ENCODE data around the gene TMEM256. TPM values are rescaled to one million over a fixed set of nuclear protein-coding genes. Genes with fewer than 3 reads are reported as not detected.
A peak's percentile ranks its signal among the peaks of the same experiment; 100 is the strongest.

Gene TMEM256
- polyA plus RNA-seq, 2 of the 4 experiments (the other 2 are of a cell fraction), result 127 to 164 TPM

DNA sequence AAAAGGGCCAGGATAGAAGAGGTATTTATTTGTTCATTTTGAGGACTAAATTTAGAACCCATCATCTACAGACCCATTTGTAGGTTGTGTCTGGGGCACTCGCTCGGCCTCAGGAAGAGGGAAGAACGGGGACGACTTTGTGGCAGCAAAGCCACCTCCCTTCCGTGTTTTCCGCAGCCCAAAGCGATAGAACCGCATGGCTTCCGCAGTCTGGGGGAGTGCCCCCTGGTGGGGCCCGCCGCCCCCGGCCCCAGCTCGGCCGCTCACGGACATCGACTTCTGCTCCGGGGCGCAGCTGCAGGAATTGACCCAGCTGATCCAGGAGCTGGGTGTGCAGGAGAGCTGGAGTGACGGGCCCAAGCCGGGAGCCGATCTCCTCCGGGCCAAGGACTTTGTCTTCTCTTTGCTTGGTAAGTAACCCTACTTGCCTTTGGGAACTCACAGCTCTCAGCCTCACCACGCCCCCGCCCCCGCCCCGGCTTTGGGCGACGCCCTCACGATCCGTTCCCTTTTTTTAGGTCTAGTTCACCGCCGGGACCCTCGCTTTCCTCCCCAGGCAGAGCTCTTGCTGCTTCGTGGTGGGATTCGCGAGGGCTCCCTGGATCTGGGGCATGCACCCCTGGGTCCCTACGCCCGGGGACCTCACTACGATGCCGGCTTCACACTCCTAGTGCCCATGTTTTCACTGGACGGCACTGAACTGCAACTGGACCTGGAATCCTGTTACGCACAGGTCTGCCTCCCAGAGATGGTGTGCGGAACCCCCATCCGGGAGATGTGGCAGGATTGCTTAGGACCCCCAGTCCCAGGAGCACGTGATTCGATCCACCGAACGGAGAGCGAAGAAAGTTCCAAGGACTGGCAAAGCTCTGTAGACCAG lies 32.0 kb upstream of the TMEM256 start:
- peak overlapping the region; percentile 62 to 85 for H3K27ac ChIP-seq
- FAIRE-seq, result no peak
- peak; percentile 37 to 48 for ATAC-seq

GRCh38 chr17:7432296-7432695 lies 28.4 kb upstream of the TMEM256 start:
- ChIA-PET CTCF (interaction anchor here (0.8 to 17.0 kb wide), 10 partner anchors 12 to 255 kb away, joined by 3 to 232 read pairs (median 4); partner anchors contain the start of genes KCTD11, SOX15, SPEM1 and TMEM95), POLR2A (no interaction called here)
- WGBS (ENCODE audit: missing lambda C conversion rate), result 88% methylated on average over 11 of the region's 11 CpGs
- TF ChIP-seq RCOR1 (IDR thresholded peaks at IDR 0.05; ENCODE audit: low read depth, low read length) (no peak), ZFP36 (IDR thresholded peaks at IDR 0.05; ENCODE audit: borderline replicate concordance, partially characterized antibody) (no peak), HOXA7 (CRISPR knock-in tag; IDR thresholded peaks at IDR 0.05) (no peak), GATA3 (IDR thresholded peaks at IDR 0.05; ENCODE audit: borderline replicate concordance) (no peak)
- FAIRE-seq, result no peak
- H3K4me3 ChIP-seq, result no peak overlapping the region
- H3K9me3 ChIP-seq, result no peaks in the 10 kb centered on the region
- no peak overlapping the region for H3K4me2 ChIP-seq
- DNase-seq (ENCODE audit: low read depth in 1 of 2, low spot score in 1 of 2), result no peak
- no peak overlapping the region for H3K27ac ChIP-seq
- peaks cover 11% of the 10 kb centered on the region for H3K4me1 ChIP-seq
- ATAC-seq, result no peak

More for the DNA sequence above, 32.0 kb upstream of the TMEM256 start:
- Histone ChIP-seq H3K4me3 (peak overlapping the region; percentile 55), H3K9me3 (no peaks in the 10 kb centered on the region), H3K4me2 (peak overlapping the region; percentile 86), H3K4me1 (peaks cover 30% of the 10 kb centered on the region)
- WGBS (ENCODE audit: missing lambda C conversion rate), result 33% methylated on average over 40 of the region's 49 CpGs
- DNase-seq (ENCODE audit: low read depth in 1 of 2, low spot score in 1 of 2), result peak; percentile 59 to 65
- ChIA-PET CTCF (interaction anchor here (0.8 to 17.0 kb wide), 48 partner anchors 11 to 484 kb away, joined by 3 to 342 read pairs (median 9); partner anchors contain the start of genes CHRNB1, KCTD11, PLSCR3 and SENP3), POLR2A (interaction anchor here (0.9 to 3.0 kb wide), 14 partner anchors 8 to 252 kb away, joined by 3 to 31 read pairs (median 4); partner anchors contain the start of genes MPDU1, PLSCR3, POLR2A and SLC35G6)
- TF ChIP-seq ZC3H11A (IDR thresholded peaks at IDR 0.05) (no peak), HOXB5 (CRISPR knock-in tag; IDR thresholded peaks at IDR 0.05) (no peak), TP53 (CRISPR knock-in tag; IDR thresholded peaks at IDR 0.05) (no peak), MAZ (IDR thresholded peaks at IDR 0.05; ENCODE audit: borderline replicate concordance, low read depth, low read length) (no peak), NFE2L2 (conservative IDR thresholded peaks at IDR 0.05; ENCODE audit: low read length) (no peak), CHD2 (IDR thresholded peaks at IDR 0.05; ENCODE audit: low read length, partially characterized antibody) (no peak), KDM1A (IDR thresholded peaks at IDR 0.05; ENCODE audit: low read depth) (no peak), PHF8 (IDR thresholded peaks at IDR 0.05; ENCODE audit: borderline replicate concordance, low read depth) (0 out of 2 replicates have a peak, but pooled peaks have one; percentile 19), RFX5 (IDR thresholded peaks at IDR 0.05) (no peak), EHMT2 (IDR thresholded peaks at IDR 0.05; ENCODE audit: low read depth) (no peak), RNF2 (IDR thresholded peaks at IDR 0.05; ENCODE audit: borderline replicate concordance, low read depth) (peak; percentile 64; the same call in 1 of the 2 replicates)
- TF ChIP-seq, protein P1, sequence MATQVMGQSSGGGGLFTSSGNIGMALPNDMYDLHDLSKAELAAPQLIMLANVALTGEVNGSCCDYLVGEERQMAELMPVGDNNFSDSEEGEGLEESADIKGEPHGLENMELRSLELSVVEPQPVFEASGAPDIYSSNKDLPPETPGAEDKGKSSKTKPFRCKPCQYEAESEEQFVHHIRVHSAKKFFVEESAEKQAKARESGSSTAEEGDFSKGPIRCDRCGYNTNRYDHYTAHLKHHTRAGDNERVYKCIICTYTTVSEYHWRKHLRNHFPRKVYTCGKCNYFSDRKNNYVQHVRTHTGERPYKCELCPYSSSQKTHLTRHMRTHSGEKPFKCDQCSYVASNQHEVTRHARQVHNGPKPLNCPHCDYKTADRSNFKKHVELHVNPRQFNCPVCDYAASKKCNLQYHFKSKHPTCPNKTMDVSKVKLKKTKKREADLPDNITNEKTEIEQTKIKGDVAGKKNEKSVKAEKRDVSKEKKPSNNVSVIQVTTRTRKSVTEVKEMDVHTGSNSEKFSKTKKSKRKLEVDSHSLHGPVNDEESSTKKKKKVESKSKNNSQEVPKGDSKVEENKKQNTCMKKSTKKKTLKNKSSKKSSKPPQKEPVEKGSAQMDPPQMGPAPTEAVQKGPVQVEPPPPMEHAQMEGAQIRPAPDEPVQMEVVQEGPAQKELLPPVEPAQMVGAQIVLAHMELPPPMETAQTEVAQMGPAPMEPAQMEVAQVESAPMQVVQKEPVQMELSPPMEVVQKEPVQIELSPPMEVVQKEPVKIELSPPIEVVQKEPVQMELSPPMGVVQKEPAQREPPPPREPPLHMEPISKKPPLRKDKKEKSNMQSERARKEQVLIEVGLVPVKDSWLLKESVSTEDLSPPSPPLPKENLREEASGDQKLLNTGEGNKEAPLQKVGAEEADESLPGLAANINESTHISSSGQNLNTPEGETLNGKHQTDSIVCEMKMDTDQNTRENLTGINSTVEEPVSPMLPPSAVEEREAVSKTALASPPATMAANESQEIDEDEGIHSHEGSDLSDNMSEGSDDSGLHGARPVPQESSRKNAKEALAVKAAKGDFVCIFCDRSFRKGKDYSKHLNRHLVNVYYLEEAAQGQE (IDR thresholded peaks at IDR 0.05), result no peak

- no peak overlapping the region for H3K4me2 ChIP-seq
- no peak for ATAC-seq
- H3K27ac ChIP-seq, result no peak overlapping the region
- H3K9me3 ChIP-seq, result no peaks in the 10 kb centered on the region
- DNase-seq (ENCODE audit: low read depth in 1 of 2, low spot score in 1 of 2), result no peak
- CTCF ChIA-PET, result interaction anchor here (0.7 to 17.0 kb wide), 6 partner anchors 10 to 129 kb away, joined by 3 to 232 read pairs (median 6); partner anchors contain the start of genes KCTD11, SPEM1 and TMEM95
- no peak overlapping the region for H3K4me3 ChIP-seq
- peaks cover 3% of the 10 kb centered on the region for H3K4me1 ChIP-seq
- no peak for FAIRE-seq
- WGBS (ENCODE audit: missing lambda C conversion rate), result 62% methylated on average over 1 of the region's 1 CpG
- POLR2A ChIA-PET, result no interaction called here
- TF ChIP-seq HMGXB4 (CRISPR knock-in tag; IDR thresholded peaks at IDR 0.05; ENCODE audit: borderline replicate concordance) (no peak), FOSL2 (IDR thresholded peaks at IDR 0.05) (no peak), FOSL2 (CRISPR knock-in tag; IDR thresholded peaks at IDR 0.05) (no peak), POLR2A (IDR thresholded peaks at IDR 0.05; ENCODE audit: low read length) (no peak), KDM1A (IDR thresholded peaks at IDR 0.05; ENCODE audit: low read depth) (no peak), NPAS2 (CRISPR knock-in tag; IDR thresholded peaks at IDR 0.05; ENCODE audit: borderline replicate concordance) (no peak), RAD21 (conservative IDR thresholded peaks at IDR 0.05 in 1 of 2, IDR thresholded peaks at IDR 0.05 in 1 of 2) (no peak), KDM5A (IDR thresholded peaks at IDR 0.05) (no peak), NFE2L2 (conservative IDR thresholded peaks at IDR 0.05; ENCODE audit: low read length) (no peak), EHMT2 (IDR thresholded peaks at IDR 0.05; ENCODE audit: low read depth) (no peak), BCL3 (IDR thresholded peaks at IDR 0.05) (no peak), RARB (CRISPR knock-in tag; IDR thresholded peaks at IDR 0.05) (no peak)
These were observed 27.3 kb upstream of the TMEM256 start for GRCh38 chr17:7431231-7431630.
